Measurements from ENCODE around the gene PIAS4. TPM values are rescaled to one million over a fixed set of nuclear protein-coding genes. Genes with fewer than 3 reads are reported as not detected.

PIAS4 gene
- total and polyA plus RNA-seq, 2 experiments from 2014 or later: 6.9 to 16.8 TPM

GRCh38 chr19:4058693-4059452 is 51.3 kb downstream of the PIAS4 start:
- WGBS, 2 experiments (ENCODE audit: low coverage in 1 of 2, low lambda C conversion rate in 2 of 2, missing lambda C conversion rate in 2 of 2): 5 to 10% methylated on average over 27 to 30 of the region's 30 CpGs
- peak; percentile 58 for DNase-seq
- Histone ChIP-seq H3K9ac (peak overlapping the region; percentile 85), H3K4me3 (peak overlapping the region; percentile 82), H3K9me2 (ENCODE audit: insufficient read depth) (no peaks in the 10 kb centered on the region), H2AFZ (no peak overlapping the region), H3F3A (ENCODE audit: insufficient read depth) (peaks cover 21% of the 10 kb centered on the region), H3K36me3 (ENCODE audit: low read depth) (no peaks in the 10 kb centered on the region; the same call in 1 of the 2 replicates), H4K20me1 (ENCODE audit: insufficient read depth) (peaks cover 3% of the 10 kb centered on the region; the same call in 1 of the 2 replicates), H3K79me2 (ENCODE audit: insufficient read depth) (peaks cover 100% of the 10 kb centered on the region), H3K4me2 (ENCODE audit: unreplicated experiment) (peak overlapping the region; percentile 77), H3K27me3 (replicated peaks; ENCODE audit: insufficient read depth) (no peaks in the 10 kb centered on the region), H3K9me3 (ENCODE audit: low read depth) (no peaks in the 10 kb centered on the region), H3K27ac (peak overlapping the region; percentile 95), H3K4me1 (ENCODE audit: insufficient read depth) (peaks cover 51% of the 10 kb centered on the region)
- no peak for TF ChIP-seq EZH2 (IDR thresholded peaks at IDR 0.05; ENCODE audit: insufficient read depth, poor library complexity, severe bottlenecking)
- TF ChIP-seq EZH2phosphoT487 (IDR thresholded peaks at IDR 0.05; ENCODE audit: insufficient read depth, low read depth): no peak
- in situ Hi-C loops (cut with MboI): no loop called here

- Histone ChIP-seq H3K9ac (peak overlapping the region; percentile 85), H3K9me2 (ENCODE audit: insufficient read depth) (no peaks in the 10 kb centered on the region), H3K27me3 (replicated peaks; ENCODE audit: insufficient read depth) (no peaks in the 10 kb centered on the region), H3F3A (ENCODE audit: insufficient read depth) (peaks cover 21% of the 10 kb centered on the region), H4K20me1 (ENCODE audit: insufficient read depth) (peaks cover 3% of the 10 kb centered on the region; the same call in 1 of the 2 replicates), H3K4me2 (ENCODE audit: unreplicated experiment) (peak overlapping the region; percentile 77), H3K27ac (peak overlapping the region; percentile 95), H3K4me1 (ENCODE audit: insufficient read depth) (peaks cover 51% of the 10 kb centered on the region), H2AFZ (no peak overlapping the region), H3K4me3 (peak overlapping the region; percentile 82), H3K79me2 (ENCODE audit: insufficient read depth) (peaks cover 100% of the 10 kb centered on the region), H3K9me3 (ENCODE audit: low read depth) (no peaks in the 10 kb centered on the region), H3K36me3 (ENCODE audit: low read depth) (no peaks in the 10 kb centered on the region)
- peak; percentile 67 for DNase-seq
- in situ Hi-C loops (cut with MboI): no loop called here
- TF ChIP-seq EZH2 (IDR thresholded peaks at IDR 0.05; ENCODE audit: insufficient read depth, poor library complexity, severe bottlenecking) (no peak), EZH2phosphoT487 (IDR thresholded peaks at IDR 0.05; ENCODE audit: insufficient read depth, low read depth) (no peak)
- WGBS, 2 experiments (ENCODE audit: low coverage in 1 of 2, low lambda C conversion rate in 2 of 2, missing lambda C conversion rate in 2 of 2): 3 to 9% methylated on average over 5 to 19 of the region's 19 CpGs
Measured at GRCh38 chr19:4059453-4059871, 51.9 kb downstream of the PIAS4 start.

GRCh38 chr19:4059891-4060620 is 52.5 kb downstream of the PIAS4 start:
- peaks cover 21% of the 10 kb centered on the region for H3F3A ChIP-seq (ENCODE audit: insufficient read depth)
- peak; percentile 85 for DNase-seq
- H3K9ac ChIP-seq: peak overlapping the region; percentile 85
- peak overlapping the region; percentile 95 for H3K27ac ChIP-seq
- H3K27me3 ChIP-seq (replicated peaks; ENCODE audit: insufficient read depth): no peaks in the 10 kb centered on the region
- H3K9me2 ChIP-seq (ENCODE audit: insufficient read depth): no peaks in the 10 kb centered on the region
- peaks cover 100% of the 10 kb centered on the region for H3K79me2 ChIP-seq (ENCODE audit: insufficient read depth)
- H3K36me3 ChIP-seq (ENCODE audit: low read depth): no peaks in the 10 kb centered on the region
- H3K4me2 ChIP-seq (ENCODE audit: unreplicated experiment): peak overlapping the region; percentile 77
- in situ Hi-C loops (cut with MboI): no loop called here
- WGBS, 2 experiments (ENCODE audit: low coverage in 1 of 2, low lambda C conversion rate in 2 of 2, missing lambda C conversion rate in 2 of 2): 7 to 15% methylated on average over 21 to 36 of the region's 42 CpGs
- H3K4me3 ChIP-seq: peak overlapping the region; percentile 82
- peaks cover 51% of the 10 kb centered on the region for H3K4me1 ChIP-seq (ENCODE audit: insufficient read depth)
- H3K9me3 ChIP-seq (ENCODE audit: low read depth): no peaks in the 10 kb centered on the region
- TF ChIP-seq EZH2phosphoT487 (IDR thresholded peaks at IDR 0.05; ENCODE audit: insufficient read depth, low read depth): no peak
- TF ChIP-seq EZH2 (IDR thresholded peaks at IDR 0.05; ENCODE audit: insufficient read depth, poor library complexity, severe bottlenecking): no peak
- no peak overlapping the region for H2AFZ ChIP-seq
- peaks cover 3% of the 10 kb centered on the region; the same call in 1 of the 2 replicates for H4K20me1 ChIP-seq (ENCODE audit: insufficient read depth)

- peaks cover 20% of the 10 kb centered on the region for H3F3A ChIP-seq (ENCODE audit: insufficient read depth)
- H4K20me1 ChIP-seq (ENCODE audit: insufficient read depth): peaks cover 3% of the 10 kb centered on the region; the same call in 1 of the 2 replicates
- peak overlapping the region; percentile 77 for H3K4me2 ChIP-seq (ENCODE audit: unreplicated experiment)
- no peak overlapping the region for H2AFZ ChIP-seq
- no peaks in the 10 kb centered on the region for H3K36me3 ChIP-seq (ENCODE audit: low read depth)
- peak overlapping the region; percentile 82 for H3K4me3 ChIP-seq
- H3K27me3 ChIP-seq (replicated peaks; ENCODE audit: insufficient read depth): no peaks in the 10 kb centered on the region
- H3K9me2 ChIP-seq (ENCODE audit: insufficient read depth): no peaks in the 10 kb centered on the region
- peaks cover 93% of the 10 kb centered on the region for H3K79me2 ChIP-seq (ENCODE audit: insufficient read depth)
- no peaks in the 10 kb centered on the region for H3K9me3 ChIP-seq (ENCODE audit: low read depth)
- peak overlapping the region; percentile 95 for H3K27ac ChIP-seq
- peak overlapping the region; percentile 85 for H3K9ac ChIP-seq
- WGBS, 2 experiments (ENCODE audit: low coverage in 1 of 2, low lambda C conversion rate in 2 of 2, missing lambda C conversion rate in 2 of 2): 54 to 59% methylated on average over 14 to 16 of the region's 16 CpGs
- in situ Hi-C loops (cut with MboI): no loop called here
- no peak for DNase-seq
- peaks cover 51% of the 10 kb centered on the region for H3K4me1 ChIP-seq (ENCODE audit: insufficient read depth)
- TF ChIP-seq EZH2phosphoT487 (IDR thresholded peaks at IDR 0.05; ENCODE audit: insufficient read depth, low read depth): no peak
- TF ChIP-seq EZH2 (IDR thresholded peaks at IDR 0.05; ENCODE audit: insufficient read depth, poor library complexity, severe bottlenecking): no peak
Measured at GRCh38 chr19:4060621-4061177, 53.2 kb downstream of the PIAS4 start.
